SK-N-SH (cell line): ENCODE data around the gene SKIC8. TPM values are rescaled to one million over a fixed set of nuclear protein-coding genes. Genes with fewer than 3 reads are reported as not detected.

ENCODE experiments used
- CTCF ChIA-PET: fragments of 300-600, 350-600 bp; formaldehyde crosslinking; extraction: SDS; loops from one replicate; lab custom pipeline; 2021; lab: Yijun Ruan, JAX
- POLR2A ChIA-PET: fragments of 350-600 bp; sonication (Branson Sonifier 250); formaldehyde crosslinking; extraction: SDS; loops from one replicate; lab custom pipeline; 2020; ENCODE audit warnings: antibody characterized with exemption, inconsistent platforms; lab: Yijun Ruan, JAX
- DNase-seq: peaks from one replicate; pipeline ENCODE4 v3.0.0; 2012
- H2AFZ ChIP-seq: fragments of 200-600 bp; sonication (generic); 2 replicates; pipeline ENCODE4 v1.8.1; 2016; ENCODE audit warnings: antibody characterized with exemption, mild to moderate bottlenecking, low read depth
- H3F3A ChIP-seq: fragments of 200-600 bp; sonication (generic); replicated peaks from 2 replicates; pipeline ENCODE3; 2016; ENCODE audit warnings: antibody characterized with exemption, mild to moderate bottlenecking; ENCODE audit not compliant: insufficient read depth
- H3K27ac ChIP-seq, 2 experiments: fragments of 200-500 bp in 1 of 2; fragments of 200-600 bp in 1 of 2; sonication (Bioruptor generic) in 1 of 2; sonication (generic), shearing (Covaris generic) in 1 of 2; 2 replicates each; pipeline versions ENCODE4 v1.5.1 to v1.6.1; 2014 to 2016; ENCODE audit warnings: low read depth in 2 of 2, inconsistent platforms in 1 of 2, low read length in 1 of 2, mild to moderate bottlenecking in 1 of 2, mixed read lengths in 1 of 2
- H3K27me3 ChIP-seq: fragments of 200-600 bp; sonication (generic), shearing (Covaris generic); 2 replicates; pipeline ENCODE4 v1.6.1; 2016; ENCODE audit warnings: mixed run types; ENCODE audit not compliant: insufficient read depth
- H3K36me3 ChIP-seq, 2 experiments: fragments of 200-500 bp in 1 of 2; fragments of 200-600 bp in 1 of 2; sonication (Bioruptor generic) in 1 of 2; sonication (generic) in 1 of 2; replicated peaks in 1 of 2; 2 replicates each; pipeline versions ENCODE3 to v1.5.1; 2014 to 2016; ENCODE audit warnings: low read length in 1 of 2, mild to moderate bottlenecking in 1 of 2; ENCODE audit not compliant: insufficient read depth in 2 of 2, control insufficient read depth in 1 of 2
- H3K4me1 ChIP-seq, 2 experiments: fragments of 200-500 bp in 1 of 2; fragments of 200-600 bp in 1 of 2; sonication (Bioruptor generic) in 1 of 2; sonication (generic), shearing (Covaris generic) in 1 of 2; 2 replicates each; pipeline versions ENCODE4 v1.5.1 to v1.6.1; 2014 to 2016; ENCODE audit warnings: low read depth in 1 of 2, low read length in 1 of 2, mixed run types in 1 of 2; ENCODE audit not compliant: insufficient read depth in 2 of 2, control insufficient read depth in 1 of 2
- H3K4me2 ChIP-seq: fragments of 200-600 bp; sonication (generic), shearing (Covaris generic); 2 replicates; pipeline ENCODE4 v1.6.1; 2017; ENCODE audit warnings: mixed run types
- H3K4me3 ChIP-seq, 2 experiments: fragments of 200-500 bp in 1 of 2; fragments of 200-600 bp in 1 of 2; sonication (Bioruptor generic) in 1 of 2; sonication (generic), shearing (Covaris generic) in 1 of 2; 2 replicates each; pipeline versions ENCODE4 v1.5.1 to v1.8.1; 2014 to 2016; ENCODE audit warnings: low read depth in 2 of 2, inconsistent platforms in 1 of 2, low read length in 1 of 2, mild to moderate bottlenecking in 1 of 2, mixed read lengths in 1 of 2, moderate library complexity in 1 of 2
- H3K79me2 ChIP-seq: fragments of 200-600 bp; sonication (generic); 2 replicates; pipeline ENCODE4 v1.8.1; 2017; ENCODE audit warnings: mild to moderate bottlenecking; ENCODE audit not compliant: insufficient read depth
- H3K9ac ChIP-seq: fragments of 200-600 bp; sonication (generic); 2 replicates; pipeline ENCODE4 v1.6.1; 2017; ENCODE audit warnings: mixed run types
- H3K9me2 ChIP-seq: fragments of 200-600 bp; sonication (generic); 2 replicates; pipeline ENCODE4 v1.6.1; 2017; ENCODE audit warnings: mixed run types
- H3K9me3 ChIP-seq: fragments of 200-600 bp; sonication (generic); 2 replicates; pipeline ENCODE4 v1.6.1; 2017; ENCODE audit warnings: mixed run types, mild to moderate bottlenecking, moderate library complexity
- H4K20me1 ChIP-seq: fragments of 200-600 bp; sonication (generic); 2 replicates; pipeline ENCODE4 v1.6.1; 2017; ENCODE audit warnings: mild to moderate bottlenecking, mixed run types; ENCODE audit not compliant: insufficient read depth
- CTCF ChIP-seq: fragments of 200-600 bp; sonication (generic); IDR thresholded peaks from 2 replicates; pipeline ENCODE4 v1.6.1; 2017; ENCODE audit warnings: antibody characterized with exemption, mild to moderate bottlenecking, moderate library complexity
- FOXJ3 ChIP-seq: sonication (generic); formaldehyde crosslinking; IDR thresholded peaks from 2 replicates; pipeline ENCODE4 v1.5.1; 2020; ENCODE audit warnings: mild to moderate bottlenecking, missing genetic modification reagents
- GABPA ChIP-seq: IDR thresholded peaks from 2 replicates; pipeline ENCODE4 v1.4.0; 2012; ENCODE audit warnings: low read depth, mild to moderate bottlenecking
- MAX ChIP-seq: IDR thresholded peaks from 2 replicates; pipeline ENCODE4 v1.4.0; 2012; ENCODE audit warnings: low read depth
- MEF2A ChIP-seq: IDR thresholded peaks from 2 replicates; pipeline ENCODE4 v1.4.0; 2012; ENCODE audit warnings: low read depth, borderline replicate concordance
- NFIC ChIP-seq: IDR thresholded peaks from 2 replicates; pipeline ENCODE4 v1.4.0; 2012; ENCODE audit warnings: borderline replicate concordance
- NRF1 ChIP-seq: IDR thresholded peaks from 2 replicates; pipeline ENCODE4 v1.6.1; 2012; ENCODE audit warnings: low read depth, mild to moderate bottlenecking, low read length
- RAD21 ChIP-seq: IDR thresholded peaks from 2 replicates; pipeline ENCODE4 v1.6.1; 2012; ENCODE audit warnings: mild to moderate bottlenecking, low read length
- REST ChIP-seq: IDR thresholded peaks from 2 replicates; pipeline ENCODE4 v1.6.1; 2012; ENCODE audit warnings: mild to moderate bottlenecking, low read depth, low read length, moderate library complexity
- RFX5 ChIP-seq: IDR thresholded peaks from 2 replicates; pipeline ENCODE4 v1.6.1; 2012; ENCODE audit warnings: mild to moderate bottlenecking, improper control_type of control experiment, low read length
- SMC3 ChIP-seq: IDR thresholded peaks from 2 replicates; pipeline ENCODE4 v1.6.1; 2012; ENCODE audit warnings: low read depth, low read length, improper control_type of control experiment
- TAF1 ChIP-seq: IDR thresholded peaks from 2 replicates; pipeline ENCODE4 v1.6.1; 2012; ENCODE audit warnings: low read depth, mild to moderate bottlenecking, low read length, moderate library complexity, borderline replicate concordance
- TEAD4 ChIP-seq: IDR thresholded peaks from 2 replicates; pipeline ENCODE4 v1.4.0; 2012; ENCODE audit warnings: mild to moderate bottlenecking, borderline replicate concordance; ENCODE audit not compliant: insufficient read depth
- USF2 ChIP-seq: fragments of 150-350 bp; IDR thresholded peaks from 2 replicates; pipeline ENCODE4 v1.6.1; 2017; ENCODE audit warnings: antibody characterized with exemption, low read length, low read depth, borderline replicate concordance
- YY1 ChIP-seq: IDR thresholded peaks from 2 replicates; pipeline ENCODE4 v1.4.0; 2012; ENCODE audit warnings: low read depth, mild to moderate bottlenecking
- ZBTB33 ChIP-seq: IDR thresholded peaks from 2 replicates; pipeline ENCODE4 v1.4.0; 2012; ENCODE audit warnings: low read depth, borderline replicate concordance
- WGBS: methylation state at CpG from one replicate; pipeline ENCODE4 v1.1.6; 2017; ENCODE audit warnings: low lambda C conversion rate; 5-methylcytosine and 5-hydroxymethylcytosine counted together
- polyA plus RNA-seq, 3 experiments: library from polyadenylated mRNA; depleted of rRNA; stranded (reverse); fragments of >200 nt; gene quantifications; 2 replicates each; pipeline ENCODE4 v1.2.3, GENCODE V29; 2012

The SKIC8 gene
- polyA plus RNA-seq, 1 of the 3 experiments (the other 2 are of a cell fraction): 78.8 TPM

GRCh38 chr15:78266806-78267205 lies 32.6 kb downstream of the SKIC8 start:
- Histone ChIP-seq H3K4me2 (no peak overlapping the region), H3K27ac (no peak overlapping the region), H3K27me3 (no peaks in the 10 kb centered on the region), H3K4me1 (no peaks in the 10 kb centered on the region), H2AFZ (no peak overlapping the region), H3K9ac (no peak overlapping the region), H3K9me3 (no peaks in the 10 kb centered on the region), H3K9me2 (no peaks in the 10 kb centered on the region), H4K20me1 (no peaks in the 10 kb centered on the region), H3K36me3 (no peaks in the 10 kb centered on the region), H3K4me3 (no peak overlapping the region), H3F3A (no peaks in the 10 kb centered on the region), H3K79me2 (no peaks in the 10 kb centered on the region)
- DNase-seq: no peak
- WGBS: 75% methylated on average over 2 of the region's 2 CpGs
- CTCF ChIA-PET: interaction anchor here (1.2 to 1.3 kb wide), 3 partner anchors 9 to 215 kb away, joined by 3 to 4 read pairs (median 3); no protein-coding TSS in a partner anchor
- POLR2A ChIA-PET: no interaction called here
- TF ChIP-seq NRF1 (no peak), RAD21 (no peak), CTCF (no peak), RFX5 (no peak), GABPA (no peak), MAX (no peak), SMC3 (no peak), YY1 (no peak), NFIC (no peak), USF2 (no peak), TAF1 (no peak), ZBTB33 (no peak), REST (no peak), TEAD4 (no peak), MEF2A (no peak), FOXJ3 (CRISPR knock-in tag) (no peak)
